NCI-H526 (cell line): ENCODE results near the gene SRGAP3.
A peak's percentile ranks its signal among the peaks of the same experiment; 100 is the strongest.

Source experiments
- DNase-seq, 2 experiments: peaks; one replicate each; lab custom pipeline; 2025; lab: John Stamatoyannopoulos, UW

The SRGAP3 gene

DNA sequence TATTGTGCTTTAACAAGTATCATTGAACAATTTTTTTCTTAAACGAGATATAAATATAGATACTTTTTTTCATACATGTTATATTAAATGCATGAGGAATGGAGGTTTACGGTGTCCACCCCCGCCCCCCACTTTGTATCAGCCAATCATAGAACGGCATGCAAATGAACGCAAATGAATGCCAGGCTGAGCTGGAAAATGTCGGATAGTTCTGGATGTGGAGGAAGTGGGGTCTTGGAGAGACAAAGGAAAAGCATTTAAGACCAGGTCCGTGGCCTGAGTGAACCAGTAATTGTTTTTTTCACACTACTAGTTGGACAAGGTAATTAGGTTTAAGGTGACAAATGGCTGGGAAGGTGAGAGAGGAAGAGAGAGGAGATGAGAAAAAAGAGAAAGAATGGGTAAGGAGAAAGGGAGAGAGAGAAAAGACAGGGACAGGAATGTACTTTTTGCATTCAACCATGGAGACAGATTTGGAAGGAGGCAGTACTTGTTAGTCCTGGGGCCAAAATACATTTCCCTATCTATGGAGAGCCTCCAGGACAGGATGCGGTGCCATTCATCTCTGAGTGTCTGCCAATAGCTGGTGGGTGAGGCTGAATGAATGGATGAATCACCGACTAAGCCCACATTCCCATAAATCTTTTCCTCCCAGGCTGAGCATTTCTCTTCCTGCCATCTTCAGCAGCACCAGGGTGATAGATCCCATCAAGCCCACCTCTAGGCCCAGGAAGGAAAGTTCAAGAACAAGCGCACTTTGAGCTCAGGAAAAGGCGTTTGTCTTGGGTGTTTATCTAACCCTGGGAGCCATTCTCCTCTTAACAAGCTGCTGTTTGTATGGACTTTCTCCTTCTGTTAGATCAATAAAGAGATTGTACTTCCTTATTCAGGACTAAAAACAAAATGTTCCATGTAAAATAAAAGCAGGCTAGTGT is 284.7 kb downstream of the SRGAP3 start:
- DNase-seq, result peak in 1 of 2 experiments; percentile 21

DNA sequence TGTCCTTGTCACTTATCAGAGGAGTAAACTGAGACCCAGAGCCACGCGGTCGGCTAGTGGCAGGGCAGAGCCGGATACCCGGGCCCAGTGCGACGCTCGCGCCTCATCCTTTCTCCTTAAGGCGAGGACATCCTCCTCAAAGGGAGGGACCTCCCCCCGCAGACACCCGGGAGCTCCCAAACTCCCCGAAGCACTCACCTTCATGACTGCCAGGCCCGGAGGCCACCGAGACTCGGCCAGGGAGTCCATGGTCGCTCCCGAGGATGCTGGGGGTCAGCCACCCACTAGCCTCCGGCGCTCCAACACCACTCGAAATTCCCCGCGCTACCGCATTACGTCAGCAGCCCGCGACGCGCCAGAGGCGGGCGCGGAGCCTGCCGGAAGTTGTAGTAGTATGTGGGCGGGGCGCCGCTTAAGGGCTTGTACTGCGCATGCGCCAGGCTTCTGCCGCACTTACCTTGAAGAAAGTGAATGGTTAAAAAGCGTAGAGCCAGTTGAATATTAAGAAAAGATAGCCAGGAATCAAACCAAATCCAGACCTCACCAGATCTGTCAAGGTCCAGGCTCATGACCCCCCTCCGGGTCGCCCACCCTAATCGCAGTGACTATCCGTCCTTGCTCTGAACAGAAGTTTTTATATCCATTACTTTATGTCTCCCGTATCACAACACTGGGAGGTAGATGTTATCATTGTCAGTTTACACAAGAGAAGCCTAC is 286.2 kb downstream of the SRGAP3 start, which contains the start of gene RAD18:
Gene RAD18, minus strand, starts transcription at position 336 of the 717 bp plus-strand sequence. Its CDS starts 87 bp downstream, at position 249.
- DNase-seq, result peak; percentile 78 to 93

GRCh38 chr3:8962226-8962861 is 287.1 kb downstream of the SRGAP3 start:
- DNase-seq, result no peak

DNA sequence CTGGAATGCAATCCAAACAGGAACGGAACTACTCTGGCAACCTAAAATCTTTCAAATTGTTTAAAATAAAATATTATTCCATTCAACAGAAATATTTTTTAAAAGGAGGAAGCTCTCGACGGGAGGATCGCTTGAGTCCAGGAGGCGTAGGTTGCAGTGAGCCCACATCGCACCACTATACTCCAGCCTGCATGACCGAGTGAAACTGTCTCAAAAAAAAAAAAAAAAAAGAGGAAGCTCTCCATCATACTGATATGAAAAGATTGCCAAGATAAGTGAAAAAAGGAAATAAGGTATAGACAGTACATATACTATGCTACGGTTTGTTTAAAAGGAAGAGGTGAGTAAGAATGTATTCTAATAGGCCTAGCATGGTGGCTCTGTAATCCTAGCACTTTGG is 289.8 kb downstream of the SRGAP3 start:
- no peak for DNase-seq

DNA sequence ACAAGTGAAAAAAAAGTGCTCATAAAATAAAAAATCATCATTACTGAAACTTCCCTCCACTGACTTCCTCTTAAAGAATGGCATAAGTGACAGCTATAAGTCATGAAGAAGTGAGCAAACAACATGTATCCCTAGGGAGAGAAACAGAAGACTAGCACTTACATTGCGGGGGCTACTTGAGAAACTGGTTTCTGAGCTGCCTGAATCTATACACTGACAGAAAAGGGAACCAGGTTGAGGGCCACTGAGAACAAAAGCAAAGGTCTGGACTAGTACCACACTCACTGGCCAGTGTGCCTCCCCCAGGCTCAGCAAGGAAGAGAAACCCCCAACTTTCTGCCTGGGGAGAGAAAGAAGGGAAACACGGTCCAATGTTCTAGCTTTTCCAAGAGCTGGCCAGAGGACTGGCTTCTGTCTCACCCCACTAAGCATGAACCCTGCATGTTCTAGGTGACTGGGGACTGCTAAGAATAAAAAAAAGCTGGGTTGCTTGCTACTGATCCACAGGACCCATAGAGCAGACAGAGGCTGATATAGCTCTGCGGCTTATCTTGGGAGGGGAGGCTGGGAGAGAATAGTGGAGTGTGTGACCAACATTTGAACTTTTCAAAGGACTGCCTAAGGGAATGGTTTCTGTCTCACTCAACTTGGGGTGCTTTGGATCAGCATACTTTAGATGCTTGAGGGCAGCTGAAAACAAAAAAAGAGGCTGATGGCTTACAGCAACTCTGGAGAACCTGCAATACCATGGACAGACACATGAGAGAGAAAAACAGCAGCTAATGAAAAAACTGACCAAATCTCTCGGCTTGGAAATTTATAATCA is 294.3 kb downstream of the SRGAP3 start:
- no peak for DNase-seq

- peak in 1 of 2 experiments; percentile 14 for DNase-seq
These were observed 296.1 kb downstream of the SRGAP3 start for GRCh38 chr3:8953313-8953712.

DNA sequence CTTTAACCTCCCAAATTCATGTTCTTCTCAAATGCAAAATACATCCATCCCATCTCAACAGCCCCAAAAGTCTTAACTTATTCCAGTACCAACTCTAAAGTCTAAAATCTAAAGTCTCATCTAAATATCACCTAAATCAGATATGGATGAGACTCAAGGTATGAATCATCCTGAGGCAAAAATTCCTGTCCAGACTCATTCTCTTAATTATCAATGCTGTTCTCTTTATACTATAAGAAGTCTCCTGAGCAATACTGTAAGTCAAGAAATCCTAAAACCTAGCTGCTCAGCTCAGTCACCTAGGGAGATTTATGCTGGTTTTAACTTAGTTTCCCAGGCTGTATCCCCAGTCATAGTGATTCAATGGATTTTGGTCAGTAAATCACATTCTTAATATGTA is 297.3 kb downstream of the SRGAP3 start:
- no peak for DNase-seq

- DNase-seq, result no peak
These were observed 303.4 kb downstream of the SRGAP3 start for GRCh38 chr3:8945890-8946600.

- DNase-seq, result no peak
These were observed 306.5 kb downstream of the SRGAP3 start for GRCh38 chr3:8942746-8943488.

- no peak for DNase-seq
These were observed 307.3 kb downstream of the SRGAP3 start for GRCh38 chr3:8942115-8942514.

- peak in 1 of 2 experiments; percentile 10 for DNase-seq
These were observed 311.4 kb downstream of the SRGAP3 start for GRCh38 chr3:8938021-8938420.

DNA sequence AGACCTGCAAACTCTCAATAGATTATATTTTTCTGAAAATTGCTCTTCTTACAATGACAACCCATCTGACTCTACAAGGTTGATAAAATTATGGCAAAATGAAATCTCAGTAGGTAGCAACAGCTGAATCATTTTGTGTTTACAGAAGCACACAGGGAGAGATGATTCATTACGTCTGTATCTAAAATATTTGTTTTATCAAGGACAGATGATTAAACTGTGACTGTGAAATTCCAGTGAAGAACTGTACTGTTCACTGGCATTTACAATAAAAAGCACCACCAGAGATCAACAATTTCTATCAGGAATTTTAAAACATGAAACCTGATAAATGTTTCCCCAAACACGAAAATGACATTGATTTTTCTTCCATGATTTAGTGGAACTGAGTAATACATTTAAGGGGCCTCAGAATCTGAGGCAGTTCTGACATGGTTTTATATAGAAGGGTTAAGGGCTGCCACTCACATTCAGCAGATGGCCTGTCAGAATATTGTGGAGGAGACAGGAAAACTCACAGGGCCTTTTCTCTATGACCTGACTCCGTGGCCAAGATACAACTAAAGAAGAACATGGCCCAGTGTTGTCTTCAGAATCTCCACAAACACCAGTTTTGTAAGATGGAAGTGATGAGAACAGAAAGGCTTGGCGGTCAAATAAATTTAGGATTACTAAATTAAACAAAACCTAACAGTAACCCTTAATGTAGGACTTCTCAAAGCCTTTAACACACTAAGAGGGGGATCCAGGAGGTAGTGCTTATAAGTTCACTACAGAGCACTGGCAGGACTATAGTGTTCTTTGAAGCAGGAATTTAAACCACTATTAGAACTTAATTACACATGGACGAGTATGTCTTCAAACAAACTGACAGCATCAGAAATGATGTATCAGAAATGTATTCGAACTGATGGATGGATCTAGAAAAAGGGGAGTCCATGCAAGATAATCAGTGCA is 312.1 kb downstream of the SRGAP3 start:
- DNase-seq, result no peak

DNA sequence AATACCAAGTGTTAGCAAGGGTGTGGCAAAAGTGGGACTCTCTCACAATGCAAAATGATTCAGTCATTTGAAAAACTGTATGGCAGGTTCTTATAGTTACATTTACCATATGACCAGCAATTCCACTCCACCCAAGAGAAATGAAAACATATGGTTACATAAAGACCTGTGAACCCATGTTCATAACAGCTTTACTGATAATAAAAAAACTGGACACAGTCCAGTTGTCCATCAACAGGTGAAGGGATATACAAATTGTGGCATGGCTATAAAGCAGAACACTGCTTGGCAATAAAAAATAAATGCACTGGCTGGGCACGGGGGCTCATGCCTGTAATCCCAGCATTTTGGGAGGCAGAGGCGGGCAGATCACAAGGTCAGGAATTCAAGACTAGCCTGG is 316.9 kb downstream of the SRGAP3 start:
- DNase-seq, result no peak

DNA sequence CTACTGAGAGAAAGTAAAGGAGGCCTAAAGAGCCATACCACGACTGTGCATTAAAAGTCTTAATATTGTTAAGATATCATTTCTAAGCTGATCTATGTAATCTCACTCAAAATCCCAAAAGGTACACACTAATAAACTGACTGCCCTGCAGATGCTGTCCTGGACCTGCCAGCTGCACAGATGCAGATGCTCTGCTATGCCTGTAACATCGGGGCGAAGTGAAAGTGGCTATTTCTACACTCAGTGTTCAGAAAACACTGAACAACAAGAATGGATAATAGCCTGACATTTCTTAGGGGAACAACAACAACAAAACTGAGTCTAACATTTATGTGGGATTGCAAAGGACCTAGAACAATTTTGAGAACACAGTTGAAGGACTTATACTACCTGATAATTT is 318.1 kb downstream of the SRGAP3 start:
- DNase-seq, result no peak
